Lower leg skin (tissue), 4 donors: Measurements from ENCODE around the gene C16orf96. TPM values are rescaled to one million over a fixed set of nuclear protein-coding genes. Genes with fewer than 3 reads are reported as not detected.

Source experiments
- DNase-seq, 2 donors: peaks; one replicate each; pipeline ENCODE4 v3.0.0-alpha.2; 2019; ENCODE audit warnings: low spot score in 2 of 2
- H3K4me3 ChIP-seq: fragments of 200-600 bp; sonication (generic); 2 replicates; pipeline ENCODE4 v1.5.1; 2017; ENCODE audit warnings: mild to moderate bottlenecking, low read depth; ENCODE audit not compliant: poor library complexity, severe bottlenecking
- CTCF ChIP-seq, 3 donors: fragments of 450-650 bp; IDR thresholded peaks; one replicate each; pipeline ENCODE4 v1.5.1; 2016; ENCODE audit warnings: antibody characterized with exemption in 3 of 3, mild to moderate bottlenecking in 3 of 3, moderate library complexity in 2 of 3
- POLR2A ChIP-seq, 2 donors: fragments of 450-650 bp; IDR thresholded peaks; one replicate each; pipeline ENCODE4 v1.6.1; 2016 to 2017; ENCODE audit warnings: antibody characterized with exemption in 2 of 2, mild to moderate bottlenecking in 1 of 2, moderate library complexity in 1 of 2
- whole genome bisulfite sequencing, 2 donors: methylation state at CpG; one replicate each; pipeline ENCODE4 v1.1.5; 2018; 5-methylcytosine and 5-hydroxymethylcytosine counted together
- intact Hi-C: fragments of 100-400 bp; cut with DNase I; formaldehyde crosslinking; loops from one replicate; pipeline ENCODE4 v1.15.0; 2023; ENCODE audit warnings: low total_unique reads
- total RNA-seq, 4 donors: library from RNA; depleted of rRNA; stranded (reverse); fragments of >200 nt; gene quantifications; one replicate each; pipeline ENCODE4 v1.1.0, GENCODE V29; 2016

The C16orf96 gene
- total RNA-seq, 4 donors from 2014 or later: 0.08 to 0.49 (median 0.29) TPM

- DNase-seq: no peak
- TF ChIP-seq CTCF (IDR thresholded peaks at IDR 0.05): no peak
- no peak for TF ChIP-seq POLR2A (IDR thresholded peaks at IDR 0.05)
- 69 to 79% methylated on average over 10 to 11 of the region's 11 CpGs for WGBS, 2 donors
- H3K4me3 ChIP-seq: no peak overlapping the region
- intact Hi-C loops: no loop called here
Measured at GRCh38 chr16:4574919-4575705, 19.0 kb downstream of the C16orf96 start.

GRCh38 chr16:4576008-4576407, 19.9 kb downstream of the C16orf96 start:
- TF ChIP-seq CTCF (IDR thresholded peaks at IDR 0.05): no peak
- no peak for TF ChIP-seq POLR2A (IDR thresholded peaks at IDR 0.05)
- no peak overlapping the region for H3K4me3 ChIP-seq
- WGBS, 2 donors: 96 to 97% methylated on average over 12 to 14 of the region's 15 CpGs
- DNase-seq: no peak
- intact Hi-C loops: no loop called here

GRCh38 chr16:4578961-4579530, 22.9 kb downstream of the C16orf96 start:
- 78 to 79% methylated on average over 13 of the region's 13 CpGs for WGBS, 2 donors
- H3K4me3 ChIP-seq: no peak overlapping the region
- intact Hi-C loops: no loop called here
- TF ChIP-seq CTCF (IDR thresholded peaks at IDR 0.05) (no peak), POLR2A (IDR thresholded peaks at IDR 0.05) (no peak)
- no peak for DNase-seq

- intact Hi-C loops: no loop called here
- DNase-seq: no peak
- TF ChIP-seq POLR2A (IDR thresholded peaks at IDR 0.05) (no peak), CTCF (IDR thresholded peaks at IDR 0.05) (no peak)
- no peak overlapping the region for H3K4me3 ChIP-seq
- 46 to 54% methylated on average over 5 to 6 of the region's 6 CpGs for WGBS, 2 donors
Measured at GRCh38 chr16:4580250-4580649, 24.1 kb downstream of the C16orf96 start.

GRCh38 chr16:4583906-4584305, 27.8 kb downstream of the C16orf96 start:
- DNase-seq: no peak
- no peak overlapping the region for H3K4me3 ChIP-seq
- WGBS, 2 donors: 87 to 91% methylated on average over 4 of the region's 4 CpGs
- no peak for TF ChIP-seq POLR2A (IDR thresholded peaks at IDR 0.05)
- no peak for TF ChIP-seq CTCF (IDR thresholded peaks at IDR 0.05)
- intact Hi-C loops: no loop called here
